CD1c-positive myeloid dendritic cell (primary cell): Measurements from ENCODE around the gene CENPW.

Experiments used
- DNase-seq: peaks from one replicate; pipeline ENCODE4 v3.0.0-alpha.2; 2016; ENCODE audit errors: extremely low spot score

The CENPW gene

GRCh38 chr6:126339796-126340609 lies at the start of gene CENPW:
Gene CENPW (plus strand): TSS chr6:126340115. CDS start chr6:126340274, 159 bp downstream.
- peak; percentile 96 for DNase-seq

GRCh38 chr6:126293891-126294524 lies 45.9 kb upstream of the CENPW start:
- no peak for DNase-seq

DNA sequence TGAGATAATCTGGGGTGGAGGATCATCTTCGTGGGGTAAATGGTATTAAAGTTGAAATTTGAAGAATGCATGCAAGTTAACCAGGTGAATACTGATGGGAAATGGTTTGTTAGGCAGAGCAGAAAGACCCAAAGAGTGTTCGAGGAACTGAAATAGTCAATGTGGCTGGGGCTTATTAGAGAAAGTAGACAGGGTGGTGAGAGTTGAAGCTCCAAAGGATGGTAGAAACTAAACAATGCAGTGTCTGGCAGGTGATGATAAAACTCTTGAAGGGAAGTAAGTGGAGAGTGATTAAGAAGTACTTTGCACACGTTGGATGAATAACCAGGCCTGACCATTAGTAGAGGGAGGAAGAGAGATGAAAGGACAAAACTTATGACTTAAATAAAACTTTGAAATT lies 39.8 kb upstream of the CENPW start:
- no peak for DNase-seq

GRCh38 chr6:126300735-126301134 lies 39.2 kb upstream of the CENPW start:
- DNase-seq, result no peak

DNA sequence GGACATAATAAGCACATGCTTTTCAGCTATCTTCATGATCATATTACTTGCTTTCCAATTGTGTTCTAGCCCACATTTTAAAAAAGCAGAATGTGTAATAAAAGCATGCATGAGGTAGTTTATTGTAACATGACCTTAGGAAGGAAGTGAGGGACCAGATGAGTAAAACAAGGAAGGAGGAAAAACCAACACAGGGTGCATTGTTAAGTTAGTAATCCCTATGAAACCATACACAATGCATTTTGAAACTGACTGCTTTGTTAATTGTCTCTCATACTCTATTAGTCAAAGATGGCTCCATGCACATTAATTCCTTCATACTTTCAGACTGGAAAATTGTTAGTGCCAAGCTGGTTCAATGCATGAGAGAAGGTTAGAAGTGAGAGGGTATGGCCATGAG lies 37.7 kb upstream of the CENPW start:
- no peak for DNase-seq

- no peak for DNase-seq
Observed at GRCh38 chr6:126307849-126308248, 32.1 kb upstream of the CENPW start.

DNA sequence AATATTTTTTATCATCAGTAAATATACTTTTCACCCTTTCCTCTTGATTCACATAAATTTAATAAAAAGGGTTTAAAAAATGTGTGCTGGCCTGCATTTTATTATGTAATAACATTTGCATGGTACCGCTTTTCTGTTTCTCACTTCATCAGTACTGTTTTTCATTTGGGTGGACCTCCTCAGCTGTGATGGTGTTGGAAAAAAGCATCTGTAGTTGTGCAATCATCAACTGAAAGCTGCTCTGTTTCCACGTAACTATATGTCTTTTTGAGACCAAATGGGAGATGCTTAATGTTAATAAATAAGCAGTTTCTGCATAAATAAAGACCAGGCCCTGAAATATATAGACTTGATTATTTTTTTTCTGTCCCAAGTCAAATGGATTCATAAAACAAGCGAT lies 31.6 kb upstream of the CENPW start:
- no peak for DNase-seq

DNA sequence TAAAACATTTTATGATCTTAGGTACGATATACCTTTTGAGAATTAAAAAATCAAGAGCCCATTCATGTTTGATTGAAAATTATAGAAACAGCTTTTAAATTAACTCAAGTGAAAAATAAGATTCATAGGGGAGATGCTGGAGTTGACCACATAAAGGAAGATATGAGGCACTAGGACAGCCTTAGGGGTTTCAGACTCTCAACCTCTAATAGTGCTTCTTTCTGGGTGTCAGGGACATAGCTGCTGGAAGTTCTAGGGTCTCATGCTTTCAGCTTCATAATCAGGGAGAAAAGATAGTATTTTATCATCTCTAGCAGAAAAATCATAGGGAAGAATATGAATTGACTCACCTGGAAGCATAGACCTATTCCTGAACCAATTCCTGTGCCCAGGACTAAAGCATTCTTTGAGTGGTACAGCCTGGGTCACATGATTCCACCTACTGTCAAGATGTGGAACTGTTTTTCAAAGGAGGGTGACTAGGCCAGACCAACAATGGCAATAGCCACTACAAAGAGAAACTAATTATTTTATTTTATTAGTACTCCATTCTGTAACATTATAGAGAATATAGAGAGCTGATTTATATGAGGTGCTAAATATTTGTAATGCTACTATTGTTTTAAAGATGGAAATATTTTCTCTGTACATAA lies 27.8 kb upstream of the CENPW start:
- no peak for DNase-seq

- DNase-seq, result no peak
Observed at GRCh38 chr6:126313941-126314340, 26.0 kb upstream of the CENPW start.

DNA sequence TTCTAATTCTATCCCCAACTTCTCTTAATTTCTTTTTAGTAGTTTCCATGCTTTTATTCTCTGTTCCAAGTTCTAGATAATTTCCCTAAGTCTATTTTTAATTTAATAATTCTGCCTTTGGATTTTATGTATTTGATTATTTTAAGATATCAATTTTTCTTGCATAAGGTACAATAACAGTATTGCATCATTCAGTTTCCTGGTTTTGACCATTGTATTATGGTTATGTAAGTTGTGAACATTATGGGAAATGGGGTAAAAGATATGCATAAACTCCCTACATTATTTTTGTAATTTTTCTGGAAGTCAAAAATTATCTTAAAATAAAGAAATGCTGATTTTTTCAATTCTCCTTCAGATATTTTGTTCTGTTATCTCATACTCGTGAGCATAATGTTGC lies 21.1 kb upstream of the CENPW start:
- DNase-seq, result no peak

- no peak for DNase-seq
Observed at GRCh38 chr6:126333729-126334128, 6.2 kb upstream of the CENPW start.

GRCh38 chr6:126335210-126335609 lies 4.7 kb upstream of the CENPW start:
- no peak for DNase-seq

- DNase-seq, result peak; percentile 87
Observed at GRCh38 chr6:126337323-126337722, 2.6 kb upstream of the CENPW start.

- no peak for DNase-seq
Observed at GRCh38 chr6:126341126-126341525, 1.2 kb downstream of the CENPW start.

- no peak for DNase-seq
Observed at GRCh38 chr6:126344181-126344580, 4.3 kb downstream of the CENPW start.

- DNase-seq, result no peak
Observed at GRCh38 chr6:126351960-126352359, 12.0 kb downstream of the CENPW start.

GRCh38 chr6:126352514-126352913 lies 12.6 kb downstream of the CENPW start:
- DNase-seq, result no peak

GRCh38 chr6:126356526-126356925 lies 16.6 kb downstream of the CENPW start:
- DNase-seq, result no peak

GRCh38 chr6:126359936-126360537 lies 20.1 kb downstream of the CENPW start:
- no peak for DNase-seq

GRCh38 chr6:126361832-126362440 lies 22.0 kb downstream of the CENPW start:
- no peak for DNase-seq

DNA sequence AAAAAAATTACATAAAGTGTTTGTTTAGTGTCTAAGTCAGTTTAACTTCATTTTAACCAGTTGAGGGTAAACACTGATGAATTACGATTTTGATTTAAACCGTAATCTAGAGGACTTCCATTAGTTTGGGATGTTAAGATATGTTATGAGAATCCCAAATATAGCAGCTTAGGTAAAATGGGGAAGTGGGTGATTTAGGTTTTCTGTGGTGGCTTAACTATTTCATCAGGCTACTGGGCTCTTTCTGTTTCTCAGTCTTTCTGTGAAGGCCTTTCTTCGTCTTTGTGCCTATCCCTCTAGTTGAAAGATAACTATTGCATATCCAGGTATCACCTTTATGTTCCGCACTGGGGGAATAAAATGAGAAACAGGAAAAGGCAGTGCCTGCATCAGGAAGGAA lies 27.9 kb downstream of the CENPW start:
- peak; percentile 5 for DNase-seq

GRCh38 chr6:126372626-126373025 lies 32.7 kb downstream of the CENPW start:
- no peak for DNase-seq
